HepG2 (cell line): Measurements from ENCODE around the gene UST.

Experiments used
- CREBL2 ChIP-seq: sonication (generic); formaldehyde crosslinking; IDR thresholded peaks from 2 replicates; pipeline ENCODE4 v1.8.1; 2023; ENCODE audit warnings: missing genetic modification reagents, mild to moderate bottlenecking, borderline replicate concordance
- CTCF ChIP-seq: sonication (generic); formaldehyde crosslinking; IDR thresholded peaks from 2 replicates; pipeline ENCODE4 v1.5.0; 2020; ENCODE audit warnings: mild to moderate bottlenecking, missing genetic modification reagents, moderate library complexity
- HMG20A ChIP-seq: IDR thresholded peaks from 2 replicates; pipeline ENCODE4 v1.6.1; 2016; ENCODE audit warnings: borderline replicate concordance
- HOXA7 ChIP-seq: sonication (generic); formaldehyde crosslinking; IDR thresholded peaks from 2 replicates; pipeline ENCODE4 v1.8.1; 2022; ENCODE audit warnings: mild to moderate bottlenecking, missing genetic modification reagents, moderate library complexity
- POLR2A ChIP-seq, 2 experiments: IDR thresholded peaks; 2 replicates each; pipeline ENCODE4 v1.6.1; 2011; ENCODE audit warnings: low read depth in 2 of 2, low read length in 2 of 2, mild to moderate bottlenecking in 1 of 2, moderate library complexity in 1 of 2; ENCODE audit not compliant: insufficient read depth in 1 of 2
- POLR2AphosphoS2 ChIP-seq: IDR thresholded peaks from 2 replicates; pipeline ENCODE4 v1.6.1; 2011; ENCODE audit warnings: low read depth, low read length, improper control_type of control experiment
- REST ChIP-seq, 2 experiments: IDR thresholded peaks; 2 replicates each; pipeline ENCODE4 v1.6.1; 2011 to 2012; ENCODE audit warnings: low read length in 2 of 2, borderline replicate concordance in 1 of 2, low read depth in 1 of 2, mild to moderate bottlenecking in 1 of 2, moderate library complexity in 1 of 2
- RXRA ChIP-seq: sonication (generic); formaldehyde crosslinking; IDR thresholded peaks from 2 replicates; pipeline ENCODE4 v1.5.1; 2020; ENCODE audit warnings: missing genetic modification reagents
- SMARCE1 ChIP-seq: fragments of 450-650 bp; IDR thresholded peaks from 2 replicates; pipeline ENCODE4 v1.6.1; 2017; ENCODE audit warnings: borderline replicate concordance
- ZSCAN29 ChIP-seq: sonication (generic); formaldehyde crosslinking; conservative IDR thresholded peaks from 2 replicates; pipeline ENCODE4 v1.4.0; 2020; ENCODE audit warnings: mild to moderate bottlenecking, missing genetic modification reagents
- ZUFSP ChIP-seq: sonication (generic); formaldehyde crosslinking; IDR thresholded peaks from 2 replicates; pipeline ENCODE4 v1.9.0; 2021; ENCODE audit warnings: missing genetic modification reagents, mild to moderate bottlenecking, borderline replicate concordance
- TF ChIP-seq, protein P1 (sequence below): sonication (generic); formaldehyde crosslinking; IDR thresholded peaks from 2 replicates; pipeline ENCODE4 v1.4.0; 2020; ENCODE audit warnings: missing genetic modification reagents, borderline replicate concordance

- TF ChIP-seq HMG20A (CRISPR knock-in tag) = no peak
- TF ChIP-seq, protein P1, sequence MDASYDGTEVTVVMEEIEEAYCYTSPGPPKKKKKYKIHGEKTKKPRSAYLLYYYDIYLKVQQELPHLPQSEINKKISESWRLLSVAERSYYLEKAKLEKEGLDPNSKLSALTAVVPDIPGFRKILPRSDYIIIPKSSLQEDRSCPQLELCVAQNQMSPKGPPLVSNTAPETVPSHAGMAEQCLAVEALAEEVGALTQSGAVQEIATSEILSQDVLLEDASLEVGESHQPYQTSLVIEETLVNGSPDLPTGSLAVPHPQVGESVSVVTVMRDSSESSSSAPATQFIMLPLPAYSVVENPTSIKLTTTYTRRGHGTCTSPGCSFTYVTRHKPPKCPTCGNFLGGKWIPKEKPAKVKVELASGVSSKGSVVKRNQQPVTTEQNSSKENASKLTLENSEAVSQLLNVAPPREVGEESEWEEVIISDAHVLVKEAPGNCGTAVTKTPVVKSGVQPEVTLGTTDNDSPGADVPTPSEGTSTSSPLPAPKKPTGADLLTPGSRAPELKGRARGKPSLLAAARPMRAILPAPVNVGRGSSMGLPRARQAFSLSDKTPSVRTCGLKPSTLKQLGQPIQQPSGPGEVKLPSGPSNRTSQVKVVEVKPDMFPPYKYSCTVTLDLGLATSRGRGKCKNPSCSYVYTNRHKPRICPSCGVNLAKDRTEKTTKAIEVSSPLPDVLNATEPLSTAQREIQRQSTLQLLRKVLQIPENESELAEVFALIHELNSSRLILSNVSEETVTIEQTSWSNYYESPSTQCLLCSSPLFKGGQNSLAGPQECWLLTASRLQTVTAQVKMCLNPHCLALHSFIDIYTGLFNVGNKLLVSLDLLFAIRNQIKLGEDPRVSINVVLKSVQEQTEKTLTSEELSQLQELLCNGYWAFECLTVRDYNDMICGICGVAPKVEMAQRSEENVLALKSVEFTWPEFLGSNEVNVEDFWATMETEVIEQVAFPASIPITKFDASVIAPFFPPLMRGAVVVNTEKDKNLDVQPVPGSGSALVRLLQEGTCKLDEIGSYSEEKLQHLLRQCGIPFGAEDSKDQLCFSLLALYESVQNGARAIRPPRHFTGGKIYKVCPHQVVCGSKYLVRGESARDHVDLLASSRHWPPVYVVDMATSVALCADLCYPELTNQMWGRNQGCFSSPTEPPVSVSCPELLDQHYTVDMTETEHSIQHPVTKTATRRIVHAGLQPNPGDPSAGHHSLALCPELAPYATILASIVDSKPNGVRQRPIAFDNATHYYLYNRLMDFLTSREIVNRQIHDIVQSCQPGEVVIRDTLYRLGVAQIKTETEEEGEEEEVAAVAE = no peak
- no peak for TF ChIP-seq CREBL2 (CRISPR knock-in tag)
- no peak for TF ChIP-seq POLR2A (IDR thresholded peaks at IDR 0.05; ENCODE audit: insufficient read depth in 1 of 2, low read depth in 2 of 2, low read length in 2 of 2)
- no peak for TF ChIP-seq ZSCAN29
- TF ChIP-seq POLR2AphosphoS2 = no peak
- TF ChIP-seq SMARCE1 = no peak
- TF ChIP-seq CTCF (CRISPR knock-in tag) = no peak
- TF ChIP-seq RXRA (CRISPR knock-in tag) = no peak
- no peak for TF ChIP-seq HOXA7 (CRISPR knock-in tag)
- no peak for TF ChIP-seq ZUFSP (CRISPR knock-in tag)
- no peak for TF ChIP-seq REST (IDR thresholded peaks at IDR 0.05; ENCODE audit: borderline replicate concordance in 1 of 2, low read depth in 1 of 2, low read length in 2 of 2)
Observed at GRCh38 chr6:149107520-149107919, 360.7 kb downstream of the UST start.
